Central memory CD8-positive, alpha-beta T cell (primary cell): Measurements from ENCODE around the gene RRP1.
"Not testable (repeated sequence)": the region's sequence is repeated elsewhere in the genome, so short reads cannot be mapped to it uniquely, and the experiment has no call there.

Experiments
- ATAC-seq: fragments of 150-1000 bp; cut with Tn5 transposase; replicated peaks from 2 replicates; pipeline ENCODE4 v1.10.0; 2022; ENCODE audit warnings: mild to moderate bottlenecking, moderate FRiP score, moderate number of reproducible peaks; ENCODE audit not compliant: poor library complexity, severe bottlenecking; ENCODE audit errors: extremely low read depth
- DNase-seq, 2 donors: peaks; one replicate each; pipeline ENCODE4 v3.0.0; 2021; ENCODE audit warnings: low spot score in 2 of 2
- H3K27ac Mint-ChIP-seq: one replicate; pipeline ENCODE4 v1.8.0; 2022; ENCODE audit warnings: low read depth, mild to moderate bottlenecking, moderate library complexity, mixed read lengths
- H3K27me3 Mint-ChIP-seq: one replicate; pipeline ENCODE4 v1.8.0; 2022; ENCODE audit warnings: mixed read lengths
- H3K36me3 Mint-ChIP-seq: one replicate; pipeline ENCODE4 v1.8.0; 2022; ENCODE audit warnings: mild to moderate bottlenecking, moderate library complexity, mixed read lengths; ENCODE audit not compliant: insufficient read depth
- H3K4me1 Mint-ChIP-seq: one replicate; pipeline ENCODE4 v1.8.0; 2022; ENCODE audit warnings: mixed read lengths
- H3K4me3 Mint-ChIP-seq: one replicate; pipeline ENCODE4 v1.8.0; 2022; ENCODE audit warnings: mild to moderate bottlenecking, moderate library complexity, mixed read lengths
- H3K9me3 Mint-ChIP-seq: one replicate; pipeline ENCODE4 v1.8.0; 2022; ENCODE audit warnings: mixed read lengths

RRP1 gene

GRCh38 chr21:43822166-43822565 is 32.8 kb downstream of the RRP1 start:
- H3K9me3 Mint-ChIP-seq, ATAC-seq, H3K36me3 Mint-ChIP-seq, H3K27me3 Mint-ChIP-seq, DNase-seq, H3K4me3 Mint-ChIP-seq, H3K27ac Mint-ChIP-seq, H3K4me1 Mint-ChIP-seq: not testable (repeated sequence)

- DNase-seq, H3K36me3 Mint-ChIP-seq, H3K9me3 Mint-ChIP-seq, H3K4me3 Mint-ChIP-seq, H3K27ac Mint-ChIP-seq, H3K4me1 Mint-ChIP-seq, ATAC-seq, H3K27me3 Mint-ChIP-seq: not testable (repeated sequence)
Measured at GRCh38 chr21:43822741-43823140, 33.4 kb downstream of the RRP1 start.

GRCh38 chr21:43824333-43825241 is 35.2 kb downstream of the RRP1 start:
- Mint-ChIP-seq H3K27me3 (peaks cover 13% of the 10 kb centered on the region), H3K4me1 (no peaks in the 10 kb centered on the region), H3K27ac (no peak overlapping the region), H3K9me3 (no peaks in the 10 kb centered on the region), H3K4me3 (no peak overlapping the region), H3K36me3 (peaks cover 1% of the 10 kb centered on the region)
- ATAC-seq: no peak
- no peak for DNase-seq

GRCh38 chr21:43825242-43825935 is 36.0 kb downstream of the RRP1 start:
- no peaks in the 10 kb centered on the region for H3K4me1 Mint-ChIP-seq
- H3K27ac Mint-ChIP-seq: no peak overlapping the region
- no peak overlapping the region for H3K4me3 Mint-ChIP-seq
- peaks cover 21% of the 10 kb centered on the region for H3K27me3 Mint-ChIP-seq
- peaks cover 1% of the 10 kb centered on the region for H3K36me3 Mint-ChIP-seq
- no peak for DNase-seq
- ATAC-seq: no peak
- H3K9me3 Mint-ChIP-seq: no peaks in the 10 kb centered on the region

GRCh38 chr21:43825936-43826622 is 36.7 kb downstream of the RRP1 start:
- Mint-ChIP-seq H3K27ac (no peak overlapping the region), H3K4me1 (no peaks in the 10 kb centered on the region), H3K9me3 (no peaks in the 10 kb centered on the region), H3K36me3 (peaks cover 1% of the 10 kb centered on the region), H3K27me3 (peaks cover 28% of the 10 kb centered on the region), H3K4me3 (no peak overlapping the region)
- no peak for ATAC-seq
- no peak for DNase-seq

- peaks cover 1% of the 10 kb centered on the region for H3K36me3 Mint-ChIP-seq
- H3K27me3 Mint-ChIP-seq: peaks cover 29% of the 10 kb centered on the region
- H3K4me3 Mint-ChIP-seq: no peak overlapping the region
- DNase-seq (no peak), ATAC-seq (no peak)
- H3K27ac Mint-ChIP-seq: no peak overlapping the region
- H3K4me1 Mint-ChIP-seq: no peaks in the 10 kb centered on the region
- no peaks in the 10 kb centered on the region for H3K9me3 Mint-ChIP-seq
Measured at GRCh38 chr21:43826623-43826974, 37.2 kb downstream of the RRP1 start.

- Mint-ChIP-seq H3K4me3 (no peak overlapping the region), H3K36me3 (peaks cover under 1% of the 10 kb centered on the region), H3K9me3 (no peaks in the 10 kb centered on the region), H3K27ac (no peak overlapping the region), H3K4me1 (no peaks in the 10 kb centered on the region), H3K27me3 (peaks cover 31% of the 10 kb centered on the region)
- ATAC-seq (no peak), DNase-seq (no peak)
Measured at GRCh38 chr21:43827015-43827611, 37.7 kb downstream of the RRP1 start.

GRCh38 chr21:43829161-43829560 is 39.8 kb downstream of the RRP1 start:
- H3K4me1 Mint-ChIP-seq: no peaks in the 10 kb centered on the region

GRCh38 chr21:43829575-43830119 is 40.3 kb downstream of the RRP1 start:
- Mint-ChIP-seq H3K9me3 (no peaks in the 10 kb centered on the region), H3K4me1 (no peaks in the 10 kb centered on the region), H3K27ac (no peak overlapping the region), H3K36me3 (no peaks in the 10 kb centered on the region), H3K4me3 (no peak overlapping the region), H3K27me3 (peaks cover 54% of the 10 kb centered on the region)
- ATAC-seq (no peak), DNase-seq (no peak)

More at GRCh38 chr21:43829161-43829560, 39.8 kb downstream of the RRP1 start:
- ATAC-seq (no peak), DNase-seq (no peak)
- no peaks in the 10 kb centered on the region for H3K36me3 Mint-ChIP-seq
- H3K27ac Mint-ChIP-seq: no peak overlapping the region
- H3K9me3 Mint-ChIP-seq: no peaks in the 10 kb centered on the region
- peaks cover 49% of the 10 kb centered on the region for H3K27me3 Mint-ChIP-seq
- no peak overlapping the region for H3K4me3 Mint-ChIP-seq

GRCh38 chr21:43832158-43832550 is 42.8 kb downstream of the RRP1 start:
- no peak for DNase-seq
- H3K27me3 Mint-ChIP-seq: peaks cover 71% of the 10 kb centered on the region
- H3K9me3 Mint-ChIP-seq: no peaks in the 10 kb centered on the region
- ATAC-seq: no peak
- H3K27ac Mint-ChIP-seq: no peak overlapping the region
- H3K4me3 Mint-ChIP-seq: no peak overlapping the region
- no peaks in the 10 kb centered on the region for H3K36me3 Mint-ChIP-seq
- H3K4me1 Mint-ChIP-seq: no peaks in the 10 kb centered on the region

- H3K9me3 Mint-ChIP-seq: no peaks in the 10 kb centered on the region
- no peak for DNase-seq
- H3K27ac Mint-ChIP-seq: no peak overlapping the region
- no peak overlapping the region for H3K4me3 Mint-ChIP-seq
- peaks cover 76% of the 10 kb centered on the region for H3K27me3 Mint-ChIP-seq
- ATAC-seq: no peak
- H3K4me1 Mint-ChIP-seq: no peaks in the 10 kb centered on the region
- H3K36me3 Mint-ChIP-seq: no peaks in the 10 kb centered on the region
Measured at GRCh38 chr21:43832648-43833047, 43.3 kb downstream of the RRP1 start.

- Mint-ChIP-seq H3K27me3 (peaks cover 87% of the 10 kb centered on the region), H3K4me1 (no peaks in the 10 kb centered on the region), H3K9me3 (no peaks in the 10 kb centered on the region), H3K4me3 (no peak overlapping the region), H3K36me3 (peaks cover 2% of the 10 kb centered on the region), H3K27ac (no peak overlapping the region)
- DNase-seq (no peak), ATAC-seq (no peak)
Measured at GRCh38 chr21:43834146-43834905, 44.9 kb downstream of the RRP1 start.
